Gastroesophageal sphincter (tissue), 4 donors: ENCODE measurements around the gene PPP1R3C. TPM values are rescaled to one million over a fixed set of nuclear protein-coding genes. Genes with fewer than 3 reads are reported as not detected.

Source experiments
- ATAC-seq: fragments of 150-250 bp; one replicate; pipeline ENCODE4 v1.9.1; 2016; ENCODE audit warnings: mild to moderate bottlenecking, moderate library complexity
- H3K27ac ChIP-seq, 4 donors: fragments of 200-600 bp; sonication (generic) in 3 of 4; 1 replicate in 3 of 4; 2 replicates in 1 of 4; pipeline ENCODE4 v1.5.1; 2016 to 2019
- H3K27me3 ChIP-seq: fragments of 200-600 bp; sonication (generic); one replicate; pipeline ENCODE4 v1.5.1; 2019
- H3K36me3 ChIP-seq, 2 donors: fragments of 200-600 bp; sonication (generic); one replicate each; pipeline ENCODE4 v1.5.1; 2019; ENCODE audit warnings: control low read depth in 1 of 2
- H3K4me1 ChIP-seq, 3 donors: fragments of 200-600 bp; sonication (generic); 1 replicate in 2 of 3; 2 replicates in 1 of 3; pipeline ENCODE4 v1.5.1; 2016 to 2019; ENCODE audit warnings: control low read depth in 2 of 3
- H3K4me3 ChIP-seq, 2 donors: fragments of 200-600 bp; sonication (generic); one replicate each; pipeline ENCODE4 v1.5.1; 2019; ENCODE audit warnings: mild to moderate bottlenecking in 1 of 2, moderate library complexity in 1 of 2
- H3K9me3 ChIP-seq, 3 donors: fragments of 200-600 bp; sonication (generic); one replicate each; pipeline ENCODE4 v1.5.1; 2017 to 2019; ENCODE audit warnings: control low read depth in 2 of 3
- EP300 ChIP-seq: sonication (generic); formaldehyde crosslinking; IDR thresholded peaks from one replicate; pipeline ENCODE4 v1.6.1; 2017; ENCODE audit warnings: antibody characterized with exemption, mild to moderate bottlenecking
- POLR2A ChIP-seq, 2 donors: fragments of 450-650 bp; IDR thresholded peaks; one replicate each; pipeline ENCODE4 v1.6.1; 2017; ENCODE audit warnings: antibody characterized with exemption in 2 of 2, mild to moderate bottlenecking in 2 of 2, moderate library complexity in 1 of 2
- POLR2AphosphoS5 ChIP-seq: sonication (generic); formaldehyde crosslinking; IDR thresholded peaks from one replicate; pipeline ENCODE4 v1.6.1; 2017; ENCODE audit warnings: antibody characterized with exemption
- WGBS, 2 donors: methylation state at CpG; one replicate each; pipeline ENCODE4 v1.1.5; 2018; ENCODE audit warnings: low coverage in 1 of 2; 5-methylcytosine and 5-hydroxymethylcytosine counted together
- total RNA-seq, 4 donors: library from RNA; depleted of rRNA; stranded (reverse); fragments of >200 nt; gene quantifications; one replicate each; pipeline ENCODE4 v1.1.0, GENCODE V29; 2016
- TF ChIP-seq, protein P1 (sequence below), 4 experiments: fragments of 200-600 bp in 2 of 4; fragments of 450-650 bp in 2 of 4; sonication (generic) in 1 of 4; IDR thresholded peaks; one replicate each; pipeline ENCODE4 v1.5.1; 2017 to 2019; ENCODE audit warnings: antibody characterized with exemption in 4 of 4, mild to moderate bottlenecking in 2 of 4, moderate library complexity in 2 of 4

PPP1R3C gene
- total RNA-seq, 4 donors from 2014 or later, result 83.3 to 162 (median 96.2) TPM

DNA sequence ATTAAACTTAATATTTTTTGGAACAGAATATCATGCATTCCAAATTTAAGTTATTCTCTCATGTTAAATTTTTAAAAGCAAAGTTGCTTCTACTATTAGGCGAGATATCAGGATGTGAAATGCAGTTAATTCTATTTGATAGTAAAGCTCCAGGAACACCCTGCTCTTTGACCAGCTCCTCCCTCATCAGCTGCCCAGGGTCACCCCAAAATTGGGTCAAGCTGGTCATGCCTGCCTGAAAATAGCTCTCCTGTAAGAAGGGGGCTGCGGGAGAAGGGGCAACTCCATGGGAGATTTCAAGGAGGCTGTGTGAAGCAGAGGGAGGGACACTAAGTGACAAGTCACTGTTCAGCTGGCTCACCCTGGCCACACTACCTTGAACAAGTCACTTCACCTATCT, 5.9 kb downstream of the PPP1R3C start:
- 69 to 100% methylated on average over 1 to 2 of the region's 2 CpGs for WGBS, 2 donors
- ATAC-seq, result no peak
- H3K36me3 ChIP-seq, result peaks cover 0 to 58% of the 10 kb centered on the region in 2 donors

DNA sequence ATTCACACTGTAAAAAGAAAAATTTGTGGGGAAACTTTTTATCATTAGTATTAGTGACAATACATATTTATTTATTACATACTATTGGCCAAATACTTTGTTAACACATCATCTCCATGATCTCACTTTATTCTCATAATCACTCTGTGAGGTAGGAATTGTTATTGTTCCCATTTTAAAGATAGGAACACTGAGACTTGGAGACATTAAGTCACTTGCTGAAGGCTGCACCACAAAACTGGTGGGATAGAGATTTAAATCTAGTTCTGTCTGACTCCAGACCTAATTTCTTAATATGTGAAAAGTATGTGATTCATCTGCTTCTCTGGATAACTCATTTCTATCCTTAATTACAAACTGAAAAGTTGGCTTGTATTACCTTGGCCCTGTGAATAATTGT, 8.2 kb downstream of the PPP1R3C start:
- Histone ChIP-seq H3K27ac (no peak overlapping the region), H3K27me3 (no peaks in the 10 kb centered on the region), H3K4me3 (no peak overlapping the region), H3K4me1 (peaks cover 0 to 29% (median 3%) of the 10 kb centered on the region in 3 donors), H3K9me3 (peaks cover 0 to 16% (median 0%) of the 10 kb centered on the region in 3 donors), H3K36me3 (peaks cover 0 to 55% of the 10 kb centered on the region in 2 donors)
- ATAC-seq, result no peak
- TF ChIP-seq POLR2AphosphoS5, result no peak
- TF ChIP-seq EP300, result no peak
- TF ChIP-seq POLR2A (IDR thresholded peaks at IDR 0.05), result no peak
- TF ChIP-seq, protein P1, sequence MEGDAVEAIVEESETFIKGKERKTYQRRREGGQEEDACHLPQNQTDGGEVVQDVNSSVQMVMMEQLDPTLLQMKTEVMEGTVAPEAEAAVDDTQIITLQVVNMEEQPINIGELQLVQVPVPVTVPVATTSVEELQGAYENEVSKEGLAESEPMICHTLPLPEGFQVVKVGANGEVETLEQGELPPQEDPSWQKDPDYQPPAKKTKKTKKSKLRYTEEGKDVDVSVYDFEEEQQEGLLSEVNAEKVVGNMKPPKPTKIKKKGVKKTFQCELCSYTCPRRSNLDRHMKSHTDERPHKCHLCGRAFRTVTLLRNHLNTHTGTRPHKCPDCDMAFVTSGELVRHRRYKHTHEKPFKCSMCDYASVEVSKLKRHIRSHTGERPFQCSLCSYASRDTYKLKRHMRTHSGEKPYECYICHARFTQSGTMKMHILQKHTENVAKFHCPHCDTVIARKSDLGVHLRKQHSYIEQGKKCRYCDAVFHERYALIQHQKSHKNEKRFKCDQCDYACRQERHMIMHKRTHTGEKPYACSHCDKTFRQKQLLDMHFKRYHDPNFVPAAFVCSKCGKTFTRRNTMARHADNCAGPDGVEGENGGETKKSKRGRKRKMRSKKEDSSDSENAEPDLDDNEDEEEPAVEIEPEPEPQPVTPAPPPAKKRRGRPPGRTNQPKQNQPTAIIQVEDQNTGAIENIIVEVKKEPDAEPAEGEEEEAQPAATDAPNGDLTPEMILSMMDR (IDR thresholded peaks at IDR 0.05), result no peak

More for the DNA sequence above, 5.9 kb downstream of the PPP1R3C start:
- Histone ChIP-seq H3K9me3 (peaks cover 0 to 5% (median 0%) of the 10 kb centered on the region in 3 donors), H3K4me1 (peaks cover 0 to 33% (median 3%) of the 10 kb centered on the region in 3 donors), H3K4me3 (peak overlapping the region in 1 of 2 donors; percentile 62), H3K27ac (peak overlapping the region in 3 of 4 donors; percentile 55 to 87 (median 85)), H3K27me3 (no peaks in the 10 kb centered on the region)
- TF ChIP-seq POLR2A (IDR thresholded peaks at IDR 0.05), result no peak
- TF ChIP-seq, protein P1 (IDR thresholded peaks at IDR 0.05), result no peak

DNA sequence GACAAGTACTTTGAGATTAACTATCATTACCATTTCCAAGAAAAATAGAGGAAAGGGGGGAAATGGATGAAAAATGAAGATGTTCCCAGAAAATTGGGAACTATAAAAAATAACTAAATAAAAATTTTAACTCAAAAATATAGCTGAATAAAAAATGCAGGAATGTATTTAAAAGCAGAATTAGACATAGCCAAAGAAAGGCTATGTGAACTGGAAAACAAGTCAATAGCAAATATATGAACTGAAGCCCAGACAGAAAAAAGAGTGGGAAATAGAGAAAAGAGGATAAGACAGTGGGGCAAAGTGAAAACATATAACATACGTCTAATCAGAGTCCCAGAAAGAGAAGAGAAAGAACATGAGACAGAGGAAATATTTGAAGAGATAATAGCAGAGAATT, 10.3 kb downstream of the PPP1R3C start:
- WGBS, 2 donors, result 100% methylated on average over 1 of the region's 1 CpG
- no peak for ATAC-seq
- Histone ChIP-seq H3K4me3 (no peak overlapping the region), H3K9me3 (peaks cover 0 to 18% (median 0%) of the 10 kb centered on the region in 3 donors), H3K27ac (no peak overlapping the region), H3K36me3 (peaks cover 0 to 43% of the 10 kb centered on the region in 2 donors), H3K4me1 (peaks cover 0 to 15% (median 0%) of the 10 kb centered on the region in 3 donors), H3K27me3 (no peaks in the 10 kb centered on the region)
- TF ChIP-seq POLR2A (IDR thresholded peaks at IDR 0.05), result no peak
- TF ChIP-seq EP300, result no peak

DNA sequence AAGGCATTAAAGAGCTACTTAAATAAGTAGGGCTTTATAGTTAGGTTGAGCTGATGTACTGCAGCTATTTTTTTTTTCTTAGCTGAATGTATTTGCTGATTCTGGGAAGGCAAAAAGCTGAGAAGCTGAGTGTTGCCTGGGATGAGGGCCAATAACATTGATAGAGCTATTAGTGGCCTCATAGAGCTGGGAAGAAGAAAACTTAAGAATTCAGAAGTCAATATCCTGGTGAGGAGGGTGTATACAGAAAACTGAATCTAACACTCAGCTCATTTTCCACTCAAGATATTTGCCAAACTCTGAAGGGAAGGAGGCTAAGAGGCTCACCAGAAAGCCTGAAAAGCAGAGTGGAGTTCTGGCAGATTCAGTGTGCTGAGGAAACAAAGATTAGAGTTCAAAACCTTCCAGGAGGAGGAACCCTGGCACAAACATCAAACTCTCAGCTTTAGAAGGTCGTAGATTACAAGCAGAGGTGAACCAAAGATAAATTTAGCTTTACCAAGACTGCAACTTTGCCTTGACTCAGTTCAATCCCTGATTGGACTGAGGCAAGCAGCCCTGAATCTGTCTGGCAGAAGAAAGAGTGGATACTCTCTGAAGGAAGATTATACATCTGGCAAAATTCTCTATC, 11.3 kb downstream of the PPP1R3C start:
- Histone ChIP-seq H3K9me3 (peaks cover 0 to 18% (median 0%) of the 10 kb centered on the region in 3 donors), H3K4me3 (no peak overlapping the region), H3K27me3 (no peaks in the 10 kb centered on the region), H3K36me3 (peaks cover 0 to 38% of the 10 kb centered on the region in 2 donors), H3K27ac (peak overlapping the region in 1 of 4 donors; percentile 37), H3K4me1 (peaks cover 0 to 5% (median 0%) of the 10 kb centered on the region in 3 donors)
- no peak for TF ChIP-seq POLR2A (IDR thresholded peaks at IDR 0.05)
- TF ChIP-seq POLR2AphosphoS5, result no peak
- TF ChIP-seq EP300, result no peak
- TF ChIP-seq, protein P1 (IDR thresholded peaks at IDR 0.05), result no peak
- WGBS, 2 donors, result 50 to 64% methylated on average over 1 of the region's 1 CpG
- ATAC-seq, result no peak

DNA sequence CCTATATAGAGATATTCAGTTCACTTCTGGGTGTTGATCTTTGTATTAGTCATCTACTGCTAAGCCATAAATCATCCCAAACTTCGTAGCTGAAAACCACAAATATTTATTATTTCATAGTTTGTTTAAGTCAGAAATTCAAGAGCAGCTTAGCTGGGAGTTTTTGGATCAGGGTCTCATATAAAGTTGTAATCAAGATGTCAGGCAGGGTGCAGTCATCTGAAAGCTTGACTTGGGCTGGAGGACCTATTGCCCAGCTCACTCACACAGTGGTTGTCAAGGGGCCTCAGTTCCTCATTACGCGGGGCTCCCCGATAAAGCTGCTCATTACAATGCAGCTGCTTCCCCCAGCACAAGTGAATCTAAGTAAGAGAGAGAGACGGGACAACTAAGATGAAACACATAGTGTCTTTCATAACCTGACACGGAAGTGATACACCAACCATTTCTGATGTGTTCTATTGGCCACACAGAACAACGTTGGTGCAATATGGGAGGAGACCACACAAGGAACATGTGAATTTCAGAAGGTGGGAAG, 15.7 kb downstream of the PPP1R3C start:
- no peaks in the 10 kb centered on the region for H3K27me3 ChIP-seq
- no peak for ATAC-seq
- H3K36me3 ChIP-seq, result peaks cover 0 to 14% of the 10 kb centered on the region in 2 donors
- peaks cover 3 to 17% (median 7%) of the 10 kb centered on the region in 3 donors for H3K4me1 ChIP-seq
- no peak overlapping the region for H3K27ac ChIP-seq
- 46 to 66% methylated on average over 2 to 4 of the region's 7 CpGs for WGBS, 2 donors
- peaks cover 0 to 13% (median 0%) of the 10 kb centered on the region in 3 donors for H3K9me3 ChIP-seq
- no peak overlapping the region for H3K4me3 ChIP-seq
- no peak for TF ChIP-seq POLR2A (IDR thresholded peaks at IDR 0.05)
- TF ChIP-seq POLR2AphosphoS5, result no peak
- no peak for TF ChIP-seq EP300
- TF ChIP-seq, protein P1 (IDR thresholded peaks at IDR 0.05), result no peak
